GM03348 (cell line): ENCODE measurements around the gene SAMD11.

Source experiments
- DNase-seq: peaks from one replicate; pipeline ENCODE4 v3.0.0; 2012; ENCODE audit warnings: low spot score

The SAMD11 gene

GRCh38 chr1:904310-904950, 19.3 kb upstream of the SAMD11 start:
- peak; percentile 94 for DNase-seq

GRCh38 chr1:905071-905749, 18.5 kb upstream of the SAMD11 start:
- DNase-seq = no peak

GRCh38 chr1:905811-906599, 17.7 kb upstream of the SAMD11 start:
- no peak for DNase-seq

- peak; percentile 59 for DNase-seq
Observed at GRCh38 chr1:906600-907420, 16.9 kb upstream of the SAMD11 start.

GRCh38 chr1:907611-908451, 15.9 kb upstream of the SAMD11 start:
- no peak for DNase-seq

- no peak for DNase-seq
Observed at GRCh38 chr1:908661-909060, 15.1 kb upstream of the SAMD11 start.

GRCh38 chr1:909861-910310, 13.8 kb upstream of the SAMD11 start:
- peak; percentile 68 for DNase-seq

GRCh38 chr1:910311-910880, 13.3 kb upstream of the SAMD11 start:
- DNase-seq = no peak

- DNase-seq = no peak
Observed at GRCh38 chr1:910881-911721, 12.6 kb upstream of the SAMD11 start.

GRCh38 chr1:911875-912739, 11.6 kb upstream of the SAMD11 start:
- no peak for DNase-seq

GRCh38 chr1:912740-913301, 10.9 kb upstream of the SAMD11 start:
- DNase-seq = no peak

GRCh38 chr1:913491-914130, 10.1 kb upstream of the SAMD11 start:
- DNase-seq = no peak

GRCh38 chr1:914131-914890, 9.4 kb upstream of the SAMD11 start:
- no peak for DNase-seq

GRCh38 chr1:914891-915280, 8.8 kb upstream of the SAMD11 start:
- DNase-seq = no peak

GRCh38 chr1:915295-916172, 8.2 kb upstream of the SAMD11 start:
- no peak for DNase-seq
